GM21717 (cell line): Measurements from ENCODE around the gene ATPAF2.

ENCODE experiments used
- ATAC-seq: cut with Tn5 transposase; IDR thresholded peaks from one replicate; pipeline ENCODE4 v1.9.1; 2021; ENCODE audit warnings: mild to moderate bottlenecking, moderate library complexity; ENCODE audit not compliant: unreplicated experiment

The ATPAF2 gene

DNA sequence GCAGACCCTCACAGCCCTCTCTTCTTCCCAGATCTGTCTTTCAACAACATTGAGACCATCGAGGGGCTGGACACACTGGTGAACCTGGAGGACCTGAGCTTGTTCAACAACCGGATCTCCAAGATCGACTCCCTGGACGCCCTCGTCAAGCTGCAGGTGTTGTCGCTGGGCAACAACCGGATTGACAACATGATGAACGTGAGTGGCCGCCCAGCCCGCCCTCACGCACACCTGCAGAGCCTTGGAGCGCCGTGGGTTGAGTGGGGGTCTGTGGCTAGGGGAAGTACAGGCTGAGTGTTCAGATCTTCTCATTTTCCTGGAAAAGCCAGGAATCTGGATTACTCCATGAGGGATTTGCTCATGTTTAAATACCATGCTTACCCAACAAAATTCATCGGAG, 51.1 kb downstream of the ATPAF2 start:
- no peak for ATAC-seq

DNA sequence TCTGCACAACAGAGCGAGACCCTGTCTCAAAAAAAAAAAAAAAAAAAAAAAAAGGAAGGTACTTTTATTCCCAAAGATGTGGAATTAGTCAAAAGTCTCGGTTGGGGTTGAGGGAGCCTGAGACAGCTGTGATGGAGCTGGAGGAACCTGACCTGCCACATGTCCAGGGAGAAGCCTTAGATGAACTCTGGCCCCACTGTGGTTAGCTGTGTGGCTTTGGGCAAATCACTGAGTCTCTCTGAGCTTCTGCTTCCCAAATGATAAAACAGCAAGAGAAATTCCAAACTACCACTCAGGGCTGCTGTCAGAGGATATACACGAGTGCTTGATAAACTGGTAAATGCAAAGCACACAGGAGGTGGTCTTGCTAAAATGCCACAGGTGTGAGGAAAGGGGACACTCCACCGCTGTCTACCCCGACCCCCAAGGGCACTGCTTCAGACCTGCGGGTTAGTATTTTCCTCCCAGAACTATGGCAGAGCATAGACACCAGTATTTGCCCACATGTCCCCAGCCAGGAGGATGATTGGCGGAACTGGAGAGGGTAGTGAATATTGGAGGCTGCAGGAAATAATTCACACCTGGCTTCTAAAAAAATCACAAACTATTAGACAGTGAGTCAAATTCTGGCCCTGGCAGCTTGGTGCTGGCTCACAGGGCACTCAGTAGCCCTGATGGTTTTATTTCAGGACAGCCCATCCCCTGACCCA, 51.6 kb downstream of the ATPAF2 start:
- no peak for ATAC-seq

DNA sequence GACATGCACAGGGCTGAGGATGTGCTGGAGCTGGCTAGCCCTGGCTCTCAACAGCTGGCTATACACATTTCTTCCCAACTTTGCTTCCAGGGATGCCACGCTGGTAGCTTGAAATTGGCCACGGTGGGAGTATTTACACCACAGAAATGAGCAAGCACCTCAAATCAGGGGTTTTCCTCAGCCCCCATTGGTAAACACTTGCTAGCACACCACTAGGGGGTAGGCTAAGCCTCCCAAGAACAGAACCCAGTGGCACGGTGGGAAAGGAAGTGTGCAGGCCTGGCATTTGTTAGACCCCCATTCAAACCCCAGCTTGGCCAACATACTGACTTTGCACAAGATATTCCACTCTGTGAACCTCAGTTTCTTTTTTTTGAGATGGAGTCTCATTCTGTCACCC, 53.4 kb downstream of the ATPAF2 start:
- no peak for ATAC-seq

DNA sequence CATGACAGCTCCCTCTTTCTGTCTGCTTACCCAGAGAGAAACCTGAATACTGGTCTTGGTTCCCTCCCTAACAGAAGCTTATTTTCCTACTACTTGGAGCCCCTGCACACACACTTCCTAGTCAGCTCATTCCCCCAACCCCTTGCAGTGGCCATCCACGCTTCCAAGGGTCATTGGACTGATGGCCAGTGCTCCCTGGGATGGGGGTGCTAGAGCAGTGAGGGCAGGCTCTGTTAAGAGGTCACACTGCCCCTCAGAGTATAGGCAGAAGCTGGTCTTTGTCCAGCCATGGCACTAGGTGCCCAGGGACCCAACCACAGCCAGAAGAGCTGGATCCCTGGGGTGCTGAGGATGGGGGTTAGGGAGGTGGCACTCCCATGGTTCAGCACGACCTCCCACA, 53.8 kb downstream of the ATPAF2 start:
- ATAC-seq = no peak

DNA sequence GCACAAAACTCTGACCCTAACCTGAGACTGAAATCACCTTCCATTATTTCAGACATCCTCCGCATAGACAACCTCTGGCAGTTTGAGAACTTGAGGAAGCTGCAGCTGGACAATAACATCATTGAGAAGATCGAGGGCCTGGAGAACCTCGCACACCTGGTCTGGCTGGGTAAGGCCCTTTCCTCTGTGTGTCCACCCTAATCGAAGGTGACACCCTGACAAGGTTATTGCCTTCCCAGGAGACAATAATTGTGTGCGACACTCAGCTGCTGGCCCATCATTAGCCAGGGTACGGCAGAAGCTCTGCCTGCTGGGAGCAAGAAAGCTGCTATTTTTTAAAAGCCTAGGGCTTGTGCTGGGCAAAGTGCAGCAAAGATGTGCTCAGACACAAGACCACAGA, 55.2 kb downstream of the ATPAF2 start:
- ATAC-seq = no peak

DNA sequence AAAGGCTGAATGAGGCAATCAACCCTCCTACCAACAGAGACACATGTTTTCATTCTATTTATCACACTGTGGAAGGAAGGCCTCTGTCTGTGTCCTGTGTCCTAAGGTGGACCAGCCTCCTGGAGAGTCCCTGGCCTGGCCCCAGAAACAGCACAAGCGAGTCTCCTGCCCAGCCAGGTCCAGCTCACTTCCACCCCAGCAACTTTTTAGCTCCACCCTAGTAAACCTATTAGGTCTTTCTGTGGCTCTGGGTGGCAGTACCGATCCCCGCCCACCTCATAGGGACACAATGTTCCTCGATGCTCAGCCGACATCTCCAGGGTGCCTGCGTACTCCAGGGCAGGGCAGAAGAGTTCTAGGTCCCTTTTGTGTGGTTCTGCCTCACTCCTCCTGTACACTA, 55.6 kb downstream of the ATPAF2 start:
- ATAC-seq = no peak

DNA sequence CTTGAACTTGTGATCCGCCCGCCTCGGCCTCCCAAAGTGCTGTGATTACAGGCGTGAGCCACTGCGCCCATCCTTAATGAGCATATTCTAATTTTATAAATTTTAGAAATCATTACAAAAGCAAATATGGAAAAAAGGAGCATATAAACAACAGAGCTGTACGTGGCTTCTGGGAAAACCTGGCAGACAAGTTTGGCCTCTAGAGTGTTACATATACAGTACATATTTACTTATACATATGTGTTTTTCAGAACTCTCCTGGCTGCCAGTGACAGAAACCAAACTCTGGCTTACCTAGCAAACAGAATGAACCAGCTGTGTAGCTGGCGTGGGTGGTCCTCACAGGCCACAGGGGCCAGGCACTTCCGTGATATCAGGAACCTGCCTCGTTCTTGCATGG, 56.2 kb downstream of the ATPAF2 start:
- ATAC-seq = no peak

DNA sequence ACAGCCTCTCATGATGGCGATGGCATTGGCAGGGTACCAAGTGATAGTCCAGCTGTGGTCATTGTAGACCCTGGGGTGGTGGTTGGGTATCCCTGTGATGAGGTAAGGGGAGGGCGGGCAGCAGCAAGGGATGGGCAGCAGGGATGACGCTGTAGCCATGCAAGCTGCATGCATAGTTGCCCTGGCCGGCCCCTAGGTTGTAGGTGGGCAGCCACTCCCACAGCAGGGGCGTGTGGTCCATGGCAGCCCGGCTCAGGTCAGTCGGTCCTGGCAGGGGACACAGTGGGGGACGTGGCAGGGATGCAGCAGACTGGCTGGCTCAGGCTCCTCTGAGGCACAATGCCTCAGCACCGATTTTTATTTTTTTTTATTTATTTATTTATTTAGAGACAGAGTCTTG, 57.6 kb downstream of the ATPAF2 start:
- ATAC-seq = no peak

DNA sequence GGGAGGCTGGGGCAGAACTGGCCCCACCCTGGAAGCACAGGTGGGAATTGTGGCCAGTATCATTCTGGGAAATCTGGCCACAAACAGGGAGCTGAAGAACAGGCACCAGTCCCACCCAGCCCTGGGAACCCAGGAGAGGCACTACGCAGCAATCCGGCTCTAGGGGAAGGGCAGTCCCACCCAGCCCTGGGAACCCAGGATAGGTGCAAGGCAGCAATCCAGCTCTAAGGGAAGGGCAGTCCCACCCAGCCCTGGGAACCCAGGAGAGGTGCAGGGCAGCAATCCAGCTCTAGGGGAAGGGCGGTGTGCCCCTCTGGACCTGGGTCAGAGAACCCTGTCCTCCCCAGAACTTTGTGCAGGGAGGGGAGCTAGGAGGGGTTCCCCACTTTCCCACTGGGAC, 59.2 kb downstream of the ATPAF2 start:
- ATAC-seq = no peak

DNA sequence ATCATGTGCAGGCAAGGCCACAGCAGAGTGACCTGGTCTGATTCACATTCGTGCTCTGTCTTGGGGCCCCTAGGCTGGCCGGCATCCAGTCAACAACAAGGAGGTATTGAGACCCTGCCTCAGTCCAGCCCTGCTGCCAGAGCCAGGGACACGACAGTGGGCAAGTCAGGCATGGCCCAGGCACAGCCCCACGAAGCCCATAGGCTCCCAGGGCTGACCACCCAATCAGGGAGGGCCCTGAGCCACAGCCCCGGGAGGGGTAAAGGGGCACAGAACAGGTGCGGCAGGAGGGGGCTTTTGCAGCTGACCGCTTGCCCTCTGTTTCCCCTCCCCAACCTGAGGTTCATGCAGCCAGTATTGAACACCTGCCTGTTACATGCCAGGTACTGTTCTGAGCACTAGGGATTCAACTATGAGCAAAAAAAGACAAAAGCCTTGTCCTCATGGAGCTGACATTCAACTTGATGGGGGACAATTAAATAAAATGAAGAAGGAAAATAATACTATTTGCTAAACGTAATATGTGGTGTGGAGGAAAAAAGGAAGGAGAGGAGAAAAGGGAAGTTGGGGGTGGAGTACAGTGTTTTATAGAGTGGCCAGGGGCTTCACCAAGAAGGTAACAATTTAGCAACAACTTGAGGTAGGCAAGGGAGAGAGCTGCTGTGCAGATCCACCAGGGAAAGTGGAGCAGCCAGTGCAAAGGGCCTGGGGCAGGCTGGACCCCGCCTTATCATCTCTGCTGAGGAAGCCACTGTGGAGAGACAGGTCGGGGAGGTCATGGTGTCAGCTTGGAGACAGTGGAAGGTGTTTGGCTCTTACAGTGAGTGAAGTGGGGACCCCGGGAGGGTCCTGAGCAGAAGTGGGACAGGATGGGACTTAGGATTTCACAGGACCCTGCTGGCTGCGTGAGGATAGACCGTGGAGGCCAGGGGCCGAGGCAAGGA, 60.2 kb downstream of the ATPAF2 start:
- no peak for ATAC-seq

DNA sequence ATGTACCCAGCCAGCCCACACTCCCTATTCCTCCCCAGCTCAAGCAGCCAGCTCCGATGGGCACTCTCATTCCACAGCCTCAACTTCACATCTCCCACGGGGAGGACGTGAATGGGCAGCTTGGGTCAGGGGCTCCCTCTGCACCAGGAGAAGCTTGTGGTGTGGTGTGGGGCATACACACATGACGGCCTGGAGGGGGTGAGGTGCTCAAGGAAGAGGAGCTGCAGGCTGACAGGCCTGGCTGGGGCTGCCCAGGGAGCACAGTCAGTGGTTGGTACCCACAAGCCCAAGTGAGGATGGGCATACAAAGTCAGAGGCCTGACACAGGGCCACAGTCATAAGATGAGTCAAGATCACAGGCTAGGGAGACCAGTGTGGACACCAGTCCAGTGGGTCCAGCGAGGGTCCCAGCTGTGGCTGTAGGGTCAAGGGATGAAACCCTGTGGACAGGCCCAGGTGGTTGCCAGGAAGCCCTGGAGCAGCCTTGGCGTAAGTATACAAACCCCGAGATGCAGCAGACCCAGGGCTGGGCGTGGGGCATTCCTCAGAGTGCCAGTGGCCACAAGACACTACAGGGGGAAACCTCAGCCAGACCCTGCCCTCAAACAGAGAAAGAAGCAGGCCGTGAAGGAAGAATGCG, 61.9 kb downstream of the ATPAF2 start:
- ATAC-seq = no peak

DNA sequence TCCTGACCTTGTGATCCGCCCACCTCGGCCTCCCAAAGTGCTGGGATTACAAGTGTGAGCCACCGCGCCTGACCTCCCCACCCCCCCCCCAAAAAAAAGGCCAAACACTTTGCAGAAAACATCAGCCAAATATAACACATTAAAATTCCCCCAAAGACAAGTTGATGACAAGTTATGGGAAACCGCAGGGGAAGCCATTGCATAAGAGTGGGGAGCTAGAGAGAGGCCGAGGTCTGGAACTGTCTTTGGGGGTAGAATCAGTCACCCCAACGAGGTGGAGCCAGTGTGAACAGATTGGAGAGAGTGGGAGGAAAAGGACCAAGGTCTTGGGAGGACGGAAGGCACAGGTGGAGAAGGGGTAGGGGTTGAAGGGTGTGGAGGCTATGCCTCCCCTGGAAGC, 63.5 kb downstream of the ATPAF2 start:
- ATAC-seq = no peak

DNA sequence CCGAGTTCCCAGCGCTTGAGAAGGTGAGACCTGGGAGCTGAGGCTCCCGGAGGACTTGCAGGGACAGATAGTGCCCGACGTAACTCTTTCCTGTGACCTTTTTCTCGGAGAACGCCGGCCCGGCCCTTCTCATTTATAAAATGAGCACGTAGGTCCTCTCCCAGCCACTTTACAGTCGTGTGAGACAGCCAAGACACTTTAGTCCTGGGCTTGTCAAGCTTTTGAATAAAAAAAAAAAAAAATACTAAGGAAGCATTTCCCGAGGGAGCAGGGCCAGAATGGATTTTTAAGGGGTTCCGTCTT, 66.1 kb downstream of the ATPAF2 start:
- no peak for ATAC-seq

DNA sequence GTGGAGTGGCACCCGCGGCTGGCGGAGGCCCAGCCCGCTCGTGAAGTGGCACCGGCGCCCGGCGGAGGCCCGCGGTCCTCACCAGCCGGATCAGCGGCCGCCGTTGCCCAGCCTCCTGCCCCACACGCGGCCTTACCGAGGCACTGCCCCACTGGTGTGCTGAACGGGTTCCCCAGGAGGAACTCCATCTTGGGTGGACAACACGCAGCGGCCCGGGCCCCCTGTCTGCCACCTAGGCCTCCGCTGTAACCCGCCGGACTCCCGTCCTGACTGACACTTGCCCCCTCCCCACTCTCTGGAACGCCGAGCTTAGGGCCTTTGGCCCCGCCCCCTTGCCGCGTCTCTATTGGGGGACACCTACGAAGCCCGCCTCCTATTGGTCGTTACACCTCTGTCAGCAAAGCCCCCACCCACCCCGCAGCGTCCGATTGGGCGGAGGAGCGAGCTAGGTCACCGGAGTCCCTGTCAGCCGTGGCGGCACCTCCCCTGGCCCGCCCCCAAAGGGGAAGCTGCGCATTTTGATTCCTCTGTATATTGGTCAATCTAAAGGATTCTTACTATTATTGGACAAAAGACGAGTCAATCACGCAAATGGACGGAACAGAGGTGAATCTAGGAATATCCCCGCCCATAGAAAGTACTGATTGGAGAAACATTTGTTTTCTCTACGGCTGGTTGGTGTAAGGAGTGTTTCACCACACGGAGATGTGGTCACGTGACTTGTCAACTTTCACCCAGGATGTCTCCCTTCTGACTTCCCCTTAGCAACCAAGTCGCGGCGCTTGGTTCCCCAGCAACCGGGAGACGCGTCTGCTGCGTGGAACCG, 66.6 kb downstream of the ATPAF2 start, which contains the start of the genes DRC3 and TOM1L2:
Gene DRC3, plus strand, starts transcription at position 737 of the 826 bp plus-strand sequence. CDS start 4,737 bp downstream, outside the sequence.
Gene TOM1L2, minus strand, starts transcription at position 275 of the 826 bp plus-strand sequence. Its CDS starts 87 bp downstream, at position 188.
- ATAC-seq = peak; percentile 90

DNA sequence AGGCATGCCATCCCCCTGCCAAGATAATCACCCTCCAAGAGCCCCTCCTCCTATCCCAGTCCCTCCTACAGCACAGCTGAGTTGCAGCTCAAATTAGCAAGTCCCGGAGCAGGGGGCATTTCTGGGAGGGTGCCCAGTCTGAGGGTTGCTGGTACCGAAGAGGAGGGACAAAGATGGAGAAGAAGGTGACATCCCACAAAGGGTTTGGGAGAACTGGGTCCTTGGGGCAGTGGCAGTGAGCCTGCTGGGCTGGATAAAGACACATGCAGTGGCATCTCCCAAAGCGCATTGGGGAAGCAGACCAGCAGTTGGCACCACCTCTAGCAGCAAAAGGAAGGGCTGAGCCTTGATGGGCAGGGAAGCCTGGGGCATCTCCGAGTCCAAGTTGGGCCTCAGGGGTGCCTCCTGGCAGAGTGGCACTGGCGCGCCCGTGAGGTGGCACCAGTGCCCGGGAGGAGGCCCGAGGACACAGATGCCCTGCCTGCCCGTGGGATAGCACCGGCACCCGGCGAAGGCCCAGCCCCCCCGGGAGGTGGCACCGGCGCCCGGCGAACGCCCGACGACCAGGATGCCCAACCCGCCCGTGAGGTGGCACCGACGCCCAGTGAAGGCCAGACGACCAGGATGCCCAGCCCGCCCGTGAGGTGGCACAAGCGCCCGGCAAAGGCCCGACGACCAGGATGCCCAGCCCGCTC, 67.4 kb downstream of the ATPAF2 start:
- no peak for ATAC-seq

DNA sequence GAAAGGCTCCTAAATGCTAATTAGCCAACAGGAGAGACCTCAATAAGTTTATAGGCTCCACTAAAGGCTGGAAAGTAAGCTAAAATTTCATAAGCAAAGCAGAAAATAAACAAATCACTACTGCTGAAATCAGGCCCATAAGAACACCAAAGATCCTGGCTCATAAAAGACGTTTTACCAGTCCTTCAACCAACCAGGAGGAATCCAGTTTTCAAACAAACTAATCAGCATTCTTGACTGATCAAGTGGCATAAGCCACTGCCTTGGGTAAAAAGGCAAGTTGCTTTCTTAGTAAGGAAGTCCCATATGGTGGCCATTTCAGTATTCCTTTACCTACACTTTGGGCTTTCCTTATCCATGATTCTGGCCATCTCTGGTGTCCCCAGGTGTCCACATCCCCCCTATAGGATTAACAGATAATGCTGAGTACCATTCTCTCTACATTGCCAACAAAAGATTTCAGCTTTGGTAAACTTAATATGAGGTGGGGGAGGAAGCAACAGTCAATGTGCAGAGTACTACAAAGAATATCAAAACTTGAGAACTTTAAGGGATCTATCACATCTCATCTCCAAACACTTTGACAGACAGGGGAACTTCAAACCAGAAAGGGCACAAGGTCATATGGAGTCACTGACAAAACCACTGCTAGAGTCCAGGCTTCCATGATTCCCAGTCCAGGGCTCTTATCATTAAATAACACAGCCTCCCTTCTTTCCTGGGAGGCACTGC, 68.1 kb downstream of the ATPAF2 start:
- ATAC-seq = no peak
